Measurements from ENCODE around the gene CNOT2. TPM values are rescaled to one million over a fixed set of nuclear protein-coding genes. Genes with fewer than 3 reads are reported as not detected.

The CNOT2 gene
- total and polyA plus RNA-seq, 2 experiments from 2014 or later = 110 to 152 TPM

- Histone ChIP-seq H3K4me1 (ENCODE audit: insufficient read depth) (peaks cover 32% of the 10 kb centered on the region), H3K27me3 (ENCODE audit: insufficient read depth) (no peaks in the 10 kb centered on the region), H2AFZ (no peak overlapping the region), H4K20me1 (replicated peaks; ENCODE audit: insufficient read depth) (0 out of 2 replicates have a peak, but pooled peaks cover 4% of the 10 kb centered on the region), H3K27ac (ENCODE audit: low read depth) (peak overlapping the region; percentile 100), H3K9me2 (ENCODE audit: insufficient read depth) (no peaks in the 10 kb centered on the region), H3K79me2 (replicated peaks; ENCODE audit: insufficient read depth) (peaks cover 58% of the 10 kb centered on the region), H3F3A (replicated peaks; ENCODE audit: low read depth) (0 out of 2 replicates have a peak, but pooled peaks cover 3% of the 10 kb centered on the region), H3K36me3 (ENCODE audit: insufficient read depth) (no peaks in the 10 kb centered on the region), H3K4me3 (peak overlapping the region; percentile 71), H3K4me2 (peak overlapping the region; percentile 88)
- H3K27me3 Mint-ChIP-seq (ENCODE audit: insufficient read depth, low read depth, poor library complexity) = peaks cover 8% of the 10 kb centered on the region
- no peak for ATAC-seq
- H3K9me3 Mint-ChIP-seq = no peaks in the 10 kb centered on the region; the same call in 2 of the 3 replicates
- H3K4me3 Mint-ChIP-seq = peak overlapping the region; percentile 95
- H3K27ac Mint-ChIP-seq = peak overlapping the region; percentile 68
- H3K4me1 Mint-ChIP-seq = peaks cover 34% of the 10 kb centered on the region
- no peak for DNase-seq (ENCODE audit: low spot score)
- TF ChIP-seq ETS1 (IDR thresholded peaks at IDR 0.05) = no peak
- peaks cover 51% of the 10 kb centered on the region for H3K36me3 Mint-ChIP-seq (ENCODE audit: low read depth)
These were observed 1.4 kb upstream of the CNOT2 start for GRCh38 chr12:70241845-70242244.

- DNase-seq (ENCODE audit: low spot score) (peak; percentile 69), ATAC-seq (peak; percentile 79)
- Histone ChIP-seq H3K4me3 (peak overlapping the region; percentile 71), H3K9me2 (ENCODE audit: insufficient read depth) (no peaks in the 10 kb centered on the region), H3F3A (replicated peaks; ENCODE audit: low read depth) (0 out of 2 replicates have a peak, but pooled peaks cover 3% of the 10 kb centered on the region), H2AFZ (peak overlapping the region; percentile 35; the same call in 1 of the 2 replicates), H3K36me3 (ENCODE audit: insufficient read depth) (no peaks in the 10 kb centered on the region), H3K27me3 (ENCODE audit: insufficient read depth) (no peaks in the 10 kb centered on the region), H3K4me1 (ENCODE audit: insufficient read depth) (peaks cover 37% of the 10 kb centered on the region), H3K4me2 (peak overlapping the region; percentile 88), H4K20me1 (replicated peaks; ENCODE audit: insufficient read depth) (peaks cover 21% of the 10 kb centered on the region; the same call in 1 of the 2 replicates), H3K27ac (ENCODE audit: low read depth) (peak overlapping the region; percentile 100), H3K79me2 (replicated peaks; ENCODE audit: insufficient read depth) (peaks cover 77% of the 10 kb centered on the region)
- Mint-ChIP-seq H3K27ac (peak overlapping the region; percentile 98), H3K4me3 (peak overlapping the region; percentile 95), H3K9me3 (no peaks in the 10 kb centered on the region; the same call in 2 of the 3 replicates), H3K27me3 (ENCODE audit: insufficient read depth, low read depth, poor library complexity) (peaks cover 8% of the 10 kb centered on the region), H3K36me3 (ENCODE audit: low read depth) (peaks cover 35% of the 10 kb centered on the region), H3K4me1 (peaks cover 45% of the 10 kb centered on the region)
- TF ChIP-seq REST (IDR thresholded peaks at IDR 0.05; ENCODE audit: unreplicated experiment) = no peak
- peak; percentile 42 for TF ChIP-seq POLR2AphosphoS5 (IDR thresholded peaks at IDR 0.05; ENCODE audit: low read depth)
- TF ChIP-seq EZH2phosphoT487 (IDR thresholded peaks at IDR 0.05; ENCODE audit: unreplicated experiment) = no peak
- TF ChIP-seq JUNB (IDR thresholded peaks at IDR 0.05; ENCODE audit: unreplicated experiment) = no peak
- TF ChIP-seq ETS1 (IDR thresholded peaks at IDR 0.05) = no peak
These were observed 508 bp downstream of the CNOT2 start for GRCh38 chr12:70243510-70244371.
